NCI-H226 (cell line): ENCODE data around the gene CAPSL.
"Not testable (repeated sequence)": the region's sequence is repeated elsewhere in the genome, so short reads cannot be mapped to it uniquely, and the experiment has no call there.

Source experiments
- DNase-seq: peaks from one replicate; pipeline ENCODE4 v3.0.0-alpha.2; 2015

CAPSL gene

DNA sequence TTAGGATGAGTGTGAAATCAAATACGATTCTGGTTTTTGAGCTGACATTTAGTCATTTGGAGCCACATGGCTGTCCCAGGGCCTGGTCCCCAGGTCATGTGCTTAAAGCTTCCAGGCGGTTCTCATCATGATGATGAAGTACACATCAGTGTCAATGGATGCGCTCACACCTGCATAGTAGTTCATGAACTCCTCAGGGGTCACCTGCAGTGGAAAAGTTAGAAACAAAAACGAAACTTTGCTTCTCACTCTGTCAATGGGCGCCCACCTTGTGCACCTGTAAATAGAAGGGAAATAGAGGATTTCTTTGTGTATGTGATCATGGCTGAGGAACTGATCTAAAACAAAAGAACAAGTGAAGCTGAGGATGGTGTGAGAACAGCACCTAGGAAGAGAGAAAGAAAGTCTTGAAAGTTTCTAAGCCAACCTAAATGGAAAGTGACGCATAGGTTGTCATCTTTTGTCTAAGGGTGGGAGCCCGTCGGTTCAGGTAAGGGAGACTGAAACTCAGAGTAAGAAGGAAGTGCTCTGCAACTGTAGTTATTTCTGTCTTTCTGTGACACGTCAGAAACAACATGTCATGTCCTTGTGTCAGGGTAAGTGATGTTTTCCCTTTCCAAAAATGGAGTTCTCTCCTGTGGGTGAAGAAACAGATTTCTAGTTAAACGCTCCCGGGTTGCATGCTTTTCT, 33.8 kb downstream of the CAPSL start:
- no peak for DNase-seq

DNA sequence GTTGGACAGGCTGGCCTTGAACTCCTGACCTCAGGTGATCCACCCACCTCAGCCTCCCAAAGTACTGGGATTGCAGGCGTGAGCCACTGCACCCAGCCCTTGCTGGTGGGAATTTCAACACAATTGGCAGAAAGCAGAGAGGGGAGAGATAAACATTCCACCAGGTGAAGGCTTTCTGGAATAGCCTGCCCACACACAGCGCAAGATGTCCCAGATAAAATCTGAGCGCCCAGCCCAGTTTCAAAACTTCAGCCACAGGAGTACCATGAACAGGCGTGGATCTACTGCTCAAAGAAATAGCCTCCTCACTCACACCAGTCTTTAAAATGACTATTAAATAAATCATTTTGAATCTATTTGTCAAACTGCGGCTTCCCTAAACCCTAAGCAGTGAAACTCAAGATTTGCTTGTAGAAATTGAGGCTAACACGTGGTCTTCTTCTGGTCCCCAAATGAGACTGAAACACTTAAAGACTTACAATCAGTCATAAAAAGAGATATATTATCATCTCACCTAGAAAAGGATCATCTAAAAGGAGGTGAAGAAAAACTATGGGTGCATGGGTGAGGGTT, 34.7 kb downstream of the CAPSL start:
- DNase-seq: no peak

DNA sequence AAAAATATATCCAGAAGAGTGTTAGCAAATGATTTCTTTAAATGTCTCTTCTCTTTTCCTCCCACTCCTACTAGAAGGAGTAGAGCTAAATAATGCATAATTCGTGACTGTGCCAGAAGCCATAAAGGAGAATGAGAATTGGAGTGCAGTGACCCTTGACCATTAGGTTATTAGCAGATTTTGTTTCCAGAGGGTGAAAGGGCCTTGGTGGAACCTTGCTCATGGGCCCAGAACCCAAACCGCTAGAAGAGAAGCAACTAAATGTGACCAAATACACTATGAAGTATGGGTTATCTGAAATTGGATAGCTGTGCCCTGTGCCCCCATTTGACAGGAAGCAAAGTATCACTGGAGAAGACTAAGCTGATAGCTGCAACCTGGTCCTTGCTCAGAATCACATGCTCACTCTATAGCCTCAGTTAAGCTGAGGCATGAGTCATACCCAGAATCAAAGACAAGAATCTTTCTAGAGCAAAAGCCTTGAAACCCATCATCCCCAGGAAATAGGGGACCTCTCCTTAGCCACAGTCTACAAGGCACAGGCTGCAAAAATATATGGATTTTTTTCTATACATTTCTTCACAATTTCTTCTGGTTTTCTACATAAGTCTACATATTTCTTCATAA, 36.3 kb downstream of the CAPSL start:
- no peak for DNase-seq

DNA sequence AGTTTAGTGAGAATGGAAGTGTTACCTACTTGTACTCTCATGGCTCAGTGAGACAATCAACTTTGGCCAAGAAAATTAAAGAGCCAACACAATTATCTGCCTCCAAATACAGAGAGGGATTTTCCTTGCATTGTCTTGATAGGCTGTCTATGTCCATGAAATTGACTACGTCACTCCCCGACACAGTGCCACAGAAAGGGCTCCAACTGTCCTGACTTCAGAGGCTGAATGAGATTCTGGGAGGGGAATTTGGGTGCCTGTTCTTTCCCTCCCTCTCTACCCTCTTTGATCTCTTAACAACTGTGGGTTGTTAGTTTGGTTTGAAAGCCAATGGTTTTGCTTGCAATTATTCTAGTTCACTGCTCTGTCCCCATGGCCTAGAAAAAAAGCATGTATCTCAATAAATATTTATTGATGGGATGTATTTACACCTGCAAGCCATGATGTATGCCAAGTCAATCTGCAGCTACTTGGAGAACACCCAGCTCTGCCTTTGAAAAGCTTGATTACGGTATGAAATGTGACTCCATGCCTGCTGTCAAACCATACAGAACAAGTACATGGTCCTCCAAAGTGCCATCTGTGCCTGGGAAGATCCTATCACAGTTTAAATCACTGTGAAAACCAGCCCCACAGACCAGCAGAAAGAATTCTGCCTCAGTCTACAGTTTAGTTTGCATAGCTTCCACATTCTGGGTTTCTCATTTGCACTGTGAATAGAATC, 37.3 kb downstream of the CAPSL start:
- DNase-seq: no peak

DNA sequence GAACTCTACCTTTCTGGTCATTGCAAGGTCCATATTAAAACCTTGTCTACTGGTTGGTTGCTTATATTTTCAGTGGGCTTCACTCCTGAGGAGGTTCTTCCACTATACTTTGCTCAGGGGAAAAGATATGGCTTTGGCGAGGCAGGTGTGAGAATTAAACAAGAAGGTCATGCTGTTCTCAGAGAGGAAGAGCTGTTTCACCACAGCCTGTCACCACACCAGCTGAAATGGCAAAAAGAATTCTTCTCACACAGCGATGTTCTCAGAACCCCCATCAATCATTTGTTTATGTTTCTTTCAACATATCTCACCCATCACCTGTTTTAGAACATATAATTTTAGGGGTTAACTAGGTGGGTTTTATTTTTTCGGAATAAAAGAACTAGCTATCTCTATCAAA, 38.6 kb downstream of the CAPSL start:
- DNase-seq: no peak

DNA sequence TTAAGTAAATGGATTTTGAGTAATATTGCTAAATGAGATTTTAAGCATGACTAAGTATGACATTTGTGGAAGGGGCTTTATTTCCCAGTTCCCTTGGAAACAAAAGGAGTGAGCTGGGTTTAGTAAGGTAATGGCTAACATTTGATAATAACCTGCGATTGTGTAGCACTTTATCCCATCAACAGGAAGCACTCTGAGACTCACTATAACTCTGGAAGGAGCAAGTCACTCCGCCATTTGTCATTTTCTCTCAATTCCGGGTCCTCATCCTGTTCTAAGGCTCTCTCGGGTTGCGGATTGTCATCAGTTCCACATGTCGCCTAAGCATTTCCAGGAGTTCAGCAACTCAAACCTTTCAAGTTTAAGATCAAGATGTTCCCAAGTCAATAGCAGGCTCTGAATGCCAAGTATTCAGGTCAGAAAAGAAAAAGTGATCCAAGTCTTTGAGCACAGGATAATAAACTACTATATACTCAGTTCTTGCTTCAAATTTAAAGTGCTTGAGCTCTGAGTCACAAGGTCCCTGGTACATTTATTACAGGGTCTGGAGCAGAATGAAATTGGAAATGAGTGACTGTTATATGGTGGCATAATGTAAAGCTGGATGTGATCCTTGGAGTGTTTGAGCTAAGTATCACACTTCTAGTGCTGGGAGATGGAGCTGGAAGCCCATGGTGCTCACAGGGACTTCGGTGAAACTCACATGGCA, 39.3 kb downstream of the CAPSL start:
- no peak for DNase-seq

DNA sequence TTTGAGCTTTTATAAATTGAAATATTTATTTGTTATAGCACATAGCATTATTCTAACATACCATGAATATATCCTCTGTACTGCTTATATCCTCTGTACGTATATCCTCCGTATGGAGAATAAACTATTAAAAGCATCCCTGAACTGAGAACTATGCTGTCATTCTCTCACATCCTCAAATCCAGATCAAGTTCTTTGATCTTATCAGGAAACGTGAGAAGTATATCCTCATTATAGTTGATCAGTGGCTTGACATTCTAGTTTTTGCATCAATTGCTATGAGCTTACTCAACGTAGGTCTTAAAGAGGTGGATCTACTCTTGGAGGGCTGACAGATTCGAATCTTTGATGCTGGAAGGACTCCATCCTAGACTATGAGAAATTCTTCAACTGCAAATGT, 44.3 kb downstream of the CAPSL start:
- no peak for DNase-seq

DNA sequence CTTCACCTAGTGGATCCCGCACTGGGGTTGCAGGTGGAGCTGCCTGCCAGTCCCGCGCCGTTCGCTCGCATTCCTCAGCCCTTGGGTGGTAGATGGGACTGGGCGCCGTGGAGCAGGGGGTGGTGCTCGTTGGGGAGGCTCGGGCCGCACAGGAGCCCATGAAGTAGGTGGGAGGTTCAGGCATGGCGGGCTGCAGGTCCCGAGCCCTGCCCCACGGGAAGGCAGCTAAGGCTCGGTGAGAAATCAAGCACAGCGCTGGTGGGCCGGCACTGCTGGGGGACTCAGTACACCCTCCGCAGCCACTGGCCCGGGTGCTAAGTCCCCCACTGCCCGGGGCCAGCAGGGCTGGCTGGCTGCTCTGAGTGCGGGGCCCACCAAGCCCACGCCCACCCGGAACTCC, 45.6 kb downstream of the CAPSL start:
- DNase-seq: not testable (repeated sequence)

DNA sequence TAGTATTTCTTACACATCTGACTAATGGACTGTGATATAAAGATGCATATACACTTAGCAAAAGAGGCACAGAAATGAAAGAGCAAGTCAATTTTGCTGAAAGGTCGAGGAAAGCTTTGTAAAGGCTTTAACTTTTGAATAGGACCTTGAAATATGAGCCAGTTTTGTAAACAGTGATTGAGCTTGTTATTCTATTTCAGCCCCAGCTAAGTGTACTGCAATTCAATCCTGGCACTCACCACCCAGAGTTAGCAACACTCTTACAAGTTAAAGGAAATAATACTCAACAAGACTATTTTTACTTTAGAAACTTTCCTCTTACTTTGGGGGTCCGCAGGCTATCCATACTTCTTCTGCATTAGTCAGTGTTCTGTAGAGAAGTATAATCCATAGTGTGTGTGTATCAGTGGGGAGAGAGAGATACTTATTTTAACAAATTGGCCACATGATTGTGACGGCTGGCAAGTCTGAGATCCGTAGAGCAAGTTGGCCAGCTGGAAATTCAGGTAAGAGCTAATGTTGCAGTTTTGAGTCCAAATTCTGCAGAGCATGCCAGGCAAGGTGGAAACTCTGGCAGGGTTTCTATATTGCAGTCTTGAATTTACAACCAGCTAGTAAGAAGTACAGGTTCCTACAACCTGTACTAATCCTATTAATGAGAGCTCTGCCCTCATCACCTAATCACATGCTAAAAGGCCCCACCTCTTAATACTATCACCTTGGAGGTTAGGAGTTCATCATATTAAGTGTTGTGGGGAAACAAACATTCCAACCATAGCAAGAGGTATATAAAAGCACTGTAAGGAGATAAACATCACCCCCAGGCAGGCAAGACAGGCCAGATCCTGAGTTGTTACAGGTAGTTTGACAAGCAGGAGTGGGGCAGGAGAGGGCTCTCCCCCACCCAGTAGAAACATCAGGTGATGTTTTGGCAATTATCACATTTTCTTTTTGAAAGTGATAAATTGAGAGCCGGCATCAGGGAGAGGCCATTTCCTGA, 48.1 kb downstream of the CAPSL start:
- DNase-seq: no peak

DNA sequence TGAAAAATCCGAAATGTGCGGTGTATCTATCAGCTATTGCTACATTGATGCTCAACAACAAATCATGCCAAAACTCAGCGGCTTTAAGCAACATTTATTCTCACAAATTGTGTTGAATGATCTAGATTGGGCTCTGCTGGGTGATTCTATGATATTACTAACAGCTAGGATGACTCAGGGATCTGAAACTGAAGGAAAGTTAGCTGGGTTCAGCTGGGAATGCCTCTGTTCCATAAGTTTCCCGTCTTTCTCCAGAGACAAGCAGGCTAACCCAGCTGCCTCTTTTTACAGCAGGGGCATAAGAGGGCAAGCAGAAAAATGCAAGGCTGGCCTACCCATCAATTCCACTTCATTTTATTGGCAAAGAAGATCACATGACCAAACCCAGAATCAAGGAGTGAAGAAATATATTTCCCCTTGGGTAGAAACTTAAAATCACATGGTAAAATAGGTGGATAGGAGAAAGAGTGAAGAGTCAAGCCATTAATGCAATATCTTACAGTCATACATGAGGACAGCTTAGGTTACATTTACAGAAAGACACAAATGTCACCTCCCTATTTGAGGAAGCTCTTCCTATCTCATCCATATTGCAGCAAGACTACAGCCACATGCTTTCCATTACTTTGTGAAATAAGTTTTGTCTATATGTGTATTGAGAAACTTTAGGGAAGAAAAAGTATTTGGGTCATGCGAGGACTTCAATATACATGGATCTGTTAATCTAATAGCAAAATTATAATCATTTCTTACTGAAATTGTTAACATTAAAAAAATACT, 50.9 kb downstream of the CAPSL start:
- DNase-seq: no peak

DNA sequence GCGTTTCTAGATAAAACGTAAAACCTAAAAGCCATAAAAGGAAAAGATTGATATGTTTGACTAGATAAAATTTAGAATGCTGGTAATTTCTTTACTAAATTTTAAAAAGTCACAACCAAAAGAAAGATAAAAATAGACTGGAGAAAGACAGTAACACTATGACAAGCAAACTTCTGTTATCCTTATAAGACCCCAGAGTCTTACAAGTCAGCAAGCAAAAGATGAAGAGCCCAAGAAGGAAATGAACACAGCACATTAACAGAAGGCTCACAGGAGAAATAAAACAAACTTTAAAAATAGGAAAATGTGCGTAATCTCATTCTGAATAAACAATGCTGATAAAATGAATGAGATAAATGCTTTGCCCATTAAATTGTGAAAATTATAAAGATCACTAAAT, 52.0 kb downstream of the CAPSL start:
- DNase-seq: no peak

DNA sequence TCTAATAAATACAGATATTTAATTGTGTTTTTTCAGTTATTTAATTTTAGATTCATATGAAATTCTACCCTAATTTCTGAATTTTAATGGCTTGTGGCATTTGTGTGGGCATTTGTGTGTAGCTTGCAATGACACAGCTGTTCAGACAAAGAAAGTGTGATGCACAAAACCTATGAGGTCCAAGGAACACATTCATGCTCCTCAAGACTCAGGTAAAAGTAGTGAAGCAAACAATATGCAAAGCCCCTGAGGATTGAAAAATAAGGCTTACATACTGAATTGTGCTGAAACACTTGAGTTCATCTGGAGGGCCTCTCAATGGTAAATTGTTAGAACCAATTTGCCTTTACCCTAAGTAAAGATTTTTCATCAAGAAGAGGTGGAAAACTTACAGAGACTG, 53.6 kb downstream of the CAPSL start:
- DNase-seq: no peak

DNA sequence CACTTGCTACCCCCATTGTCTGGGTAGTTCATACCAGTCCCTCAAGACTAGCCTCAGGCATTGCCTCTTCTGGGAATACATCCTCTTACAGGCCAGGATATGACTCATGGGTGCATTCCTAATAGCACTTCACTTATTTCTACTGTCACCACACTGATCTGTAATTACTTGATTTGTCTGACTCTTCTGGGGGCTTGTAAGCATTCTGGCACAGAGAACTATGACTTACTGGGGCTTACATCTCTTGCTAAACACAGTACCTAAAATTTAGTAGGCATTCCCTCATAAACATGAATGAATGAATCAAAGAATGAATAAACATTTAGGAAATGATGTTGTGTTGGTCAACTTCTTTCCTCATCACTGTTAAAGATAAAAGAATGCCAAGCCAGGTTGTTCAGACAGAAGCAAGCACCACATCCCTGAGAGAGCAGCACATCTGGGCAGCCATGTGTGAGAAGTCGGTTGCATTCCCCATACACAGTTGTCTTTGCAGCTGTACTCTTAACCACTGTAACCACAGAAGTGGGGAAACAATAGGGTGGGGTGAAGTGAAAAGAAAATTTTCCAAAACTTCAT, 54.1 kb downstream of the CAPSL start:
- peak; percentile 85 for DNase-seq

DNA sequence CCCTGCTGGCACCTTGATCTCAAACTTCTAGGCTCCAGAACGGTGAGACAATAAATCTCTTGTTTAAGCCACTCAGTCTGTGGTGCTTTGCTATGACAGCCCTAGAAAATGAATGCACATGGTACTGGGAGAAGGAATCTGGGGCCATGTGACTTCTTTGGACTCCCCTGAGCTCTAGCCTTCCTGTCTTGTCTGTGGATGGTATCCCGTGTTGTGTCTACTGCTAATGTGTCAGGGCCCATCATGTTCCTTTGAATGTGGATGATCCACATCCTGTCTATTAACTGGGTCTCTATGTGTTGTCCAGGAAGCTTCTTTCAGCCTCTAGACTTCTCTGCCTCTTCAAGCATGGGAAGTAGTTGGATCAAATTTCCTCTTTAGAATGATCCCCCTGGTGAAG, 56.7 kb downstream of the CAPSL start:
- no peak for DNase-seq

DNA sequence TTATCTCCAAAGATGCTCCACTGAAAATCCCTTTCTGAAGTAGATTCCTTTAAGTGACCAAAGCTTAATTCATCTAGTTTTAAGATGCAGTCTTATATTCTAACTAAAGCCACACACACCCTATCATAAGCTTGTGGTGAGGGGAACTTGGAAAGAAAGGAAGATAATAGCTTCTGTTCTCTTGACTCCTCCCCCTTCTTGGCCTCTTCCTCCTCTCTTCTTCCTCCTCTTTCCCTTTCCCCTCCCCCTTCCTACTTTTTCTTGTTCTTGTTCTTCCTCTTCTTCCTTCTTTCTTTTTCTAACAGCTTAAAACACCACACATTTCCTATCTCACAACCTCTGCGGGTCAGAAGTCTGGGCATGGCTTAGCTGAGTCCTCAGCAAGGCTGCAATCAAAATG, 58.3 kb downstream of the CAPSL start:
- DNase-seq: no peak

DNA sequence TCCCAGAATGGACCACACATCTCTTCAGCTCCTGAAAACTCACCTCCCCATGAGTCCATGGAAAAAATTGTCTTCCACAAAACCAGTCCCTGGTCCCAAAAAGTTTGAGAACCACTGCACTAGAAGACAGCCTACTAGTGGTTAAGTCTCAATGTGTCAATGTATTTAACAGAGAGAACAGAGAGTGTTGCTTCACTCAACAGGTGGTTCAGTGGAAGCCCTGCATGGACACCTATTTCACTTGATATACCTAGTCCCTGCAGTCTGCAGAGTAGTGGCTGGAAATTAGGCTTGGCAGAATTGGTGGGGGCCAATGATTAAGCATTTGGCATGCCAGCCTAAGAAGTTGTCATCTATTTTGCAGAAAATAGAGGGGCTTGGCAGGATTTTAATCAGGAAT, 58.8 kb downstream of the CAPSL start:
- DNase-seq: no peak

DNA sequence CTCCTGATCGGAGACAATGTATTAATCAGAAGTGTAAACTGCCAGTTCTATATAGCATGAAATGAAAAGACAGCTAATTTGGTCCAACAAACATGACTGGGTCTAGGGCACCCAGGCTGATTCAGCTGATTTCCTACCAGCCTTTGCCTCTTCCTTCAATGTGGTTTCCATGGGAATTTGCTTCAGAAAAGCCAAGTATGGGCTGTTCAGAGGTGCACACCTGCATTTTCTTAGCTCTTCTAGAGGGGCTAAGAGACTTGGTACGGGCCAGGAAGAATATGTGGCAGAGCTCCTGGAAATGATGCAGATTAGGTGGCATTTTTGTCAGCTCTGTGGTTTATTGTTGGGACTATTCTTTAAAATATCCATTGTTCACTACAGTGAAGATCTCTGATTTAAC, 59.3 kb downstream of the CAPSL start:
- DNase-seq: no peak

DNA sequence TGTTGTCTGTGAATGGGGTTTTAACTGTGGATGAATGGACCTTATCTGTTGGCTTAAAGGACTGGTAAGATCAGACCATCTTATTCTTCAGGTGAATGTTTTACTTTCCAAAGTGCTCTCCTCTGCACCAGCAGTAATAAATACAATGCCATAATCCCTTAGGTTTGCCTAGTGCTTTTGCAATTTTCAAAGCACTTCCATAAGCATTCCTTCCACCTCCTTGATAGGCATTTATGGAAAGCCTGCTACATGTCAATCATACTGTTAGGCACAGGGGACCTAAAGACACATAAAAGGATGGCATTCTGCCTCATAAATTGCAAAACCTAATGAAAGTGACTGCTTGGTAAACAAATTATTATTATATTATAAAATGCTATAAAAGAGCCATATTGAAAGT, 60.3 kb downstream of the CAPSL start:
- no peak for DNase-seq

DNA sequence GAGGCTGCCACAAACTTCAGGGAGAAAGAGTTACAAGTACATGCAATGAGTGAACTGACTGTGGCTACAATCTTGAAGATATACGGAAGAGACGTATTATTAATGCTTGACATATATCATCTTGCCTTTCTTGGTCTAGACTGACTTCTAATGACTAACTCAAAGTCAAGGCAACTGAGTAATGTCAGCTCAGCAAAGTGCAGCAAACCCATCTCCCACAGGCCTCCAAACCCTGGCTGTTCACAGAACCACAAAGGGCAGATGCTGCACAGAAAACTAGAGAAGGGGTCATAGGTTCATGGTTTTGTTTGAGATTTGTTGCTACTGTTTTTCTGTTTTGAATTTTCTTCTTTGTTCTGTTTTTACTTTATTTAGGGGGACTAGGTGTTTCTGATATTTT, 60.8 kb downstream of the CAPSL start:
- no peak for DNase-seq

DNA sequence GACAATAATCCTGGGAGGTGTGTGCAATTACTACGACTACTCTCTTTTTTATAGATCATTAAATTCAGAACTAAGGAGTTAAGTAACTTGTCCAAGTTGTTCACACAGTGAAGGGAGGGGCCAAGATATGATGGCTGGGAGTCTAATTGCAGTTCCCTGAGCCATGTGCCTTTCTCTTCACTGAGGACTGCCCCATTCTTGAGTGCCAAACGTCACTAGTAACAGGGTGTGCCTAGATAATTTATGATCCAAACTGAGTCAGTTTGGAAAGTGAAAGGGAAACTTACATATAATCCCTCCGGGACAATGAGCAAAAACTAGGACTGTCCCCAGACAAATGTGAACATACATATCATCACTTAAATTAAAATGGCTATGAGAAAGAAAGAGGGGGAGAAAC, 61.5 kb downstream of the CAPSL start:
- peak; percentile 35 for DNase-seq

DNA sequence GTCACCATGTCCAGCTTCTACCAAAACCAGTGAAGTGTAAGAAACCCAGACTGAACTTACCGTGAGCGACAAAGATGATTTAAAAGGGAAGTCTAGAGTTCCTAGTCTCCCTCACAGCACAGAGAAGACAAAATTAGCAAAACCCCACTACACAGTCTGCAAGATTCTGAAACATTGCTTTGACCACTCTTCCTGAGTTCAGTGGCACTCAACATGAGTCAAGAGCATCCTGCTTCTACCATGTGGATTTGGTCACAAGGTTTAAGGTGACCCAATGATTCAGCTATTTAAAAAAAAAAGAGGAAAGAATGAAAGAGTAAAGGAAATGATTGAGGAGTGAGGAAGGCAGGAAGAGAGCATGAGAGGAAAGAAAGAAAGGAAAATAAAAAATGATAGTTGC, 62.0 kb downstream of the CAPSL start:
- no peak for DNase-seq
